Skeletal muscle tissue (tissue), 4 donors: ENCODE results near the gene HLA-E. TPM values are rescaled to one million over a fixed set of nuclear protein-coding genes. Genes with fewer than 3 reads are reported as not detected.

Source experiments
- H3K27ac ChIP-seq: one replicate; pipeline ENCODE4 v1.7.0; 2013; ENCODE audit warnings: mild to moderate bottlenecking, low read depth, low read length, inconsistent platforms
- H3K27me3 ChIP-seq, 3 donors: one replicate each; pipeline ENCODE4 v1.7.0; 2013; ENCODE audit warnings: low read length in 3 of 3; ENCODE audit not compliant: control insufficient read depth in 3 of 3, insufficient read depth in 3 of 3
- H3K36me3 ChIP-seq, 3 donors: one replicate each; pipeline ENCODE4 v1.7.0; 2013; ENCODE audit warnings: low read length in 3 of 3; ENCODE audit not compliant: control insufficient read depth in 3 of 3, insufficient read depth in 3 of 3
- H3K4me1 ChIP-seq, 3 donors: one replicate each; pipeline ENCODE4 v1.7.0; 2013; ENCODE audit warnings: low read length in 3 of 3, mild to moderate bottlenecking in 3 of 3; ENCODE audit not compliant: control insufficient read depth in 3 of 3, insufficient read depth in 3 of 3
- H3K4me3 ChIP-seq, 3 donors: one replicate each; pipeline ENCODE4 v1.7.0; 2013; ENCODE audit warnings: low read length in 3 of 3
- H3K9ac ChIP-seq, 3 donors: one replicate each; pipeline ENCODE4 v1.7.0; 2013; ENCODE audit warnings: low read length in 3 of 3, mild to moderate bottlenecking in 3 of 3, moderate library complexity in 2 of 3, low read depth in 1 of 3
- H3K9me3 ChIP-seq, 3 donors: one replicate each; pipeline ENCODE4 v1.7.0; 2013; ENCODE audit warnings: low read length in 3 of 3; ENCODE audit not compliant: control insufficient read depth in 3 of 3
- total RNA-seq: library from RNA; depleted of rRNA; stranded (reverse); fragments of >200 nt; gene quantifications from one replicate; pipeline ENCODE4 v1.2.3, GENCODE V29; 2014
- donor health status: Osteomylitis.

Gene HLA-E
- total RNA-seq, 1 donor from 2014 or later, result 98.6 TPM

DNA sequence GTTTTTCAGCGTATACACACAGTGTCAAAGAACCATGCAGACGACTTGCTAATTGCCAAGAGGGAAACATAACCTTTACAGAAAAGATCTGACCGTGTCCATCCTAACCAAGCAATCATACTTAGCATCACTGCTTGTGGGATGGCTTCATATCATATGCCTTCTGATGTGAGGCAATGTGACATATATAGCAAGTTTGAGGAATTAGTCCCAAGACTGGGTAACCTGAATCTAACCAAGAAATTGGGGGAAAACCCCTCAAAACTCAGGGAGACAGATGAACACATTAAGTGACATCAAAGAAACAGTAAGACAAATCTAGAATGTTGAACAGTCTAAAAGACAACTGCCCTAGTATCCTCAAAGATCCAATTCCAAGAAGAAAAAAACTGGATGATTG is 48.6 kb downstream of the HLA-E start:
- no peak overlapping the region for H3K4me3 ChIP-seq
- H3K36me3 ChIP-seq, result no peaks in the 10 kb centered on the region
- no peak overlapping the region for H3K27ac ChIP-seq
- H3K4me1 ChIP-seq, result peaks cover 3 to 14% (median 9%) of the 10 kb centered on the region in 3 donors
- H3K9ac ChIP-seq, result no peak overlapping the region
- H3K27me3 ChIP-seq, result peaks cover 0 to 6% (median 0%) of the 10 kb centered on the region in 3 donors
- H3K9me3 ChIP-seq, result no peaks in the 10 kb centered on the region

DNA sequence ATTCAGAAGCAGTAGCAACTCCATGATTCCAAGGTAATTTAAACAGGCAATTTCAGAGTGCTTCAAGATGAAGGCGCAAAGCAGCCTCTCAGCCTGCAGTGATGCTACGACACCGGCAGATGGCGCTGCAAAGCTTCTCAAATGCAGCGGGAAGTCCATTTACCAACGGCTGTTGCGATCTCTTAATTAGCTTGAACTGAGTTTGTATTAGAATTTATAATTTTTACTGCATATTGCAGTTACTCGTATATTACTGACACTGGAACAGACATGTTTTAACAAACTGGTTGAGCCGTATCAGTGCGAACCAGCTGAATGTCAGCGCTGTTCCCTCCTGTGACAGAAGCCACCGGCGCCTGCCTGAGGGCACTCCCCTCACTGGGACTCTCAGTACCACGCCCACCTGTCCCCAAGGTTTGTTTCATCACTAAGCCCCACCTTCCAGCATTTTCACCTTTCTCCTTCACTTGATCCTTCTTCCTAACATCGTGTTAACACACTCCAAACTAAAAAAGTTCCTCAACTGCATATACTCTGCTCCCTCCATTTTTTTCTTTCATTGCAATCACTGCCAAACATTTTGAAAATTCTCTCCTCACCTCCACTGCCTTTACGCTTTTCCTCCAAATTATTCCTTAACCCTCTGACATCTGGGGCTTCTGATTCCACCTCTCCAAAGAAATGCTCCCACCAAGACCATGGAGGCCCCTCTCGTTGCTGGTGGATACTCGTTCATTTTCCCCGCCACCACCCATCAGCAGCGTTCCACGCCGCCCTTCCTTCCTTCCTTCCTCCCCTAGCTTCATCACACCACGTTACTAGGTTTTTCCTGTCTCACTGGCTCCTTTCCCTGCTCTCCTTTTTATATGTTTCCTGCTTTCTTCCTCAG is 52.5 kb downstream of the HLA-E start:
- Histone ChIP-seq H3K27ac (no peak overlapping the region), H3K9ac (peak overlapping the region in 2 of 3 donors; percentile 47 to 48), H3K4me3 (peak overlapping the region; percentile 52 to 79 (median 56)), H3K9me3 (no peaks in the 10 kb centered on the region), H3K36me3 (peaks cover 4 to 10% (median 6%) of the 10 kb centered on the region in 3 donors), H3K4me1 (peaks cover 3 to 19% (median 9%) of the 10 kb centered on the region in 3 donors), H3K27me3 (peaks cover 0 to 6% (median 0%) of the 10 kb centered on the region in 3 donors)

- H3K4me1 ChIP-seq, result peaks cover 3 to 19% (median 9%) of the 10 kb centered on the region in 3 donors
- H3K9me3 ChIP-seq, result no peaks in the 10 kb centered on the region
- no peak overlapping the region for H3K27ac ChIP-seq
- no peak overlapping the region for H3K9ac ChIP-seq
- H3K27me3 ChIP-seq, result peaks cover 0 to 6% (median 0%) of the 10 kb centered on the region in 3 donors
- H3K36me3 ChIP-seq, result peaks cover 9 to 15% (median 10%) of the 10 kb centered on the region in 3 donors
- no peak overlapping the region for H3K4me3 ChIP-seq
Measured at GRCh38 chr6:30542404-30542725, 53.1 kb downstream of the HLA-E start.

DNA sequence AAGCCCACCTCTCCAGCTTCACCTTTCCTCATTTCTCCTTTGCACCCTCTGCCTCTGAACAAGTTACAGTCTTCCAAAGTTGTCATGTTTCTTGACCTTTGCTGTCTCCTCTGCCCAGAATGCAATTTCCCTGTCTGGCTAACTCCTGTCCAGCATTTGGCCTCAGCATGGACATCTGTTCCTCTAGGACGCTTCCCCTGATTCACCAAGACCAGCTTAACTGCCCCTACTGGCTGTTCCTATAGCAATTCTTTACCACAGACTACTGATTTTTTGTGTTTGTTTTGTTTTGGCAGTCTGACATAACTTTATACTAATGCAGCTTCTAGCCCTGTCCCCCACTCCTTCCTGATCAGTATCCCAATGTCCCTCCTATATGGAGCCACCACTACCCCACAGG is 53.6 kb downstream of the HLA-E start:
- H3K4me3 ChIP-seq, result no peak overlapping the region
- no peaks in the 10 kb centered on the region for H3K9me3 ChIP-seq
- peaks cover 0 to 6% (median 0%) of the 10 kb centered on the region in 3 donors for H3K27me3 ChIP-seq
- H3K4me1 ChIP-seq, result peaks cover 3 to 19% (median 9%) of the 10 kb centered on the region in 3 donors
- H3K36me3 ChIP-seq, result peaks cover 9 to 17% (median 10%) of the 10 kb centered on the region in 3 donors
- H3K9ac ChIP-seq, result no peak overlapping the region
- H3K27ac ChIP-seq, result no peak overlapping the region

Other genes starting within 250 kb of the HLA-E start
- 5.2 TPM for gene TRIM39, start 162.6 kb upstream of the HLA-E start, total RNA-seq
- 7.8 TPM for gene RPP21, start 144.4 kb upstream of the HLA-E start, total RNA-seq
- 22.4 TPM for gene GNL1, start 67.0 kb downstream of the HLA-E start, total RNA-seq
- 3.7 TPM for gene PRR3, start 67.8 kb downstream of the HLA-E start, total RNA-seq
- gene ABCF1, start 81.9 kb downstream of the HLA-E start, total RNA-seq, result 21.9 TPM
- gene PPP1R10, start 127.7 kb downstream of the HLA-E start, total RNA-seq, result 20.4 TPM
- 105 TPM for gene MRPS18B, start 128.3 kb downstream of the HLA-E start, total RNA-seq
- 2.1 TPM for gene ATAT1, start 137.4 kb downstream of the HLA-E start, total RNA-seq
- gene C6orf136, start 157.6 kb downstream of the HLA-E start, total RNA-seq, result 9.9 TPM
- gene DHX16, start 183.5 kb downstream of the HLA-E start, total RNA-seq, result 23.0 TPM
- 23.5 TPM for gene PPP1R18, start 197.1 kb downstream of the HLA-E start, total RNA-seq
- 3.7 TPM for gene NRM, start 201.5 kb downstream of the HLA-E start, total RNA-seq
- 5.2 TPM for gene MDC1, start 227.8 kb downstream of the HLA-E start, total RNA-seq
- 317 TPM for gene TUBB, start 230.8 kb downstream of the HLA-E start, total RNA-seq